ENCODE data around the gene SLC27A2.

DNA sequence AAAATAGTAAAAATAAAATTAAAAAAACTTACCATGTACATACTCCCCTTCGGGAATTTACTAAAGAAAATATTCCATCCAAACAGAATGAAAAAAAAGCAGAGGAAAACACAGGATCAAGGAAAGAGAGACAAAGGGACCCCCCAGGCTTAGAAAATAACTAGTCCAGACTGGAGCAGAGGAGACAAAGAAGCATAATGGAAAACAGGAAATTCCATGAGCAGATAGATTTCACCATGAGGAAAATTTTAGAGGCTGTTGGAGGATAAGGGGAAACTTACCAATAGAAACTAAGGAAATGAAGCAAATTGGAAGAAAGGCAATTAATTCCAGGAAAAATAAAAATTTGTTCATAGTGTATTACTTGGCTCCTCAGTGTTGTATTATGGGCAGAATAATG is 36.7 kb downstream of the SLC27A2 start:
- TF ChIP-seq CTCF (IDR thresholded peaks at IDR 0.05) (no peak), POLR2AphosphoS5 (IDR thresholded peaks at IDR 0.05) (no peak)
